ENCODE data around the gene COPE. TPM values are rescaled to one million over a fixed set of nuclear protein-coding genes. Genes with fewer than 3 reads are reported as not detected.

COPE gene
- total and polyA plus RNA-seq, 2 of the 4 experiments (the other 2 are of a cell fraction): 347 to 461 TPM

DNA sequence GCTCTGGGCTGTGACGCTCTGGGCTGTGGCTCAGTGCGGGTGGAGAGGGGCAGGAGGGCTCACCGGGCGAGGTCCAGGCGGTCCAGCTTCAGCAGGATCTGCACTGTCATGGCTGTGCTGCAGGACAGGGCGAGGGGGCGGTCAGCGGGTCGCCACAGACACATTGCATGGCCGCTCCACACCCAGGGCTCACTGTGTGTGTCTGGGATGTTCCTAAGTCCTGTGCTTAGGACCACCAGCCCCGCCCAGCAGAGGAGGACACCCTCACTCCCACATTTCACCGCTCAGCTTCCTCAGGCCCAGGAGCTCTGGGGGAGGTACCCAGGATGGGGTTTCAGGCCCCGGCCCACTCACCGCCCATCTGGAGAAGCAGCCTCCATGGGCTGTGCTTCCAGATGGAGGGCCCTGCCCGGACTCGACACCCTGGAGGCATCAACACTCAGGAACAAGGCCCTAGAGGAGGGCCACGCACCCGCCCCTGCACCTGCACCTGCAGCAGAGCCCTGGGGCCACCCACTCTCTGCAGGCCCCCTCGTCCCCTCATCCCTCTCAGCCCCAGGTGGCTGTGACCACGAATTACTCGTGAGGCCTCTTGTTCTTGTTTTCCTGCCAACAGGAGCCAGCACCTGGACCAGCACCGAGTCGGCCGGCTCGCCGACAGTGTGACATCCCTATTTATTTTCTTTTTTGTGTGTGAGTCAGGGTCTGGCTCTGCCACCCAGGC lies 13.5 kb downstream of the COPE start:
- Histone ChIP-seq H3K27ac (ENCODE audit: insufficient read depth, low read length) (no peak overlapping the region), H3K4ac (ENCODE audit: low read depth, low read length) (no peak overlapping the region), H3K79me1 (ENCODE audit: low read depth in 1 of 2, low read length in 2 of 2) (peaks cover 6 to 22% of the 10 kb centered on the region in 2 experiments), H3K9me1 (ENCODE audit: insufficient read depth, low read length) (no peaks in the 10 kb centered on the region), H3K9me3 (ENCODE audit: control insufficient read depth, insufficient read depth, low read length) (no peaks in the 10 kb centered on the region), H2BK15ac (ENCODE audit: low read depth, low read length) (no peak overlapping the region), H4K5ac (ENCODE audit: low read depth, low read length) (no peak overlapping the region), H3K56ac (ENCODE audit: extremely low read depth, insufficient read depth, low read length) (no peak overlapping the region), H3K4me2 (ENCODE audit: low read depth, low read length) (no peak overlapping the region), H3K23ac (ENCODE audit: low read depth, low read length) (no peak overlapping the region), H4K91ac (ENCODE audit: insufficient read depth, low read depth, low read length) (no peak overlapping the region), H3K27me3 (ENCODE audit: control insufficient read depth, insufficient read depth, low read length) (no peaks in the 10 kb centered on the region), H3K14ac (replicated peaks; ENCODE audit: low read depth, low read length) (no peak overlapping the region), H2BK20ac (ENCODE audit: low read depth, low read length) (no peak overlapping the region), H2AFZ (replicated peaks; ENCODE audit: low read length, poor library complexity) (no peak overlapping the region), H2AK5ac (ENCODE audit: low read depth, low read length) (no peak overlapping the region), H3K36me3 (ENCODE audit: control insufficient read depth, insufficient read depth, low read length) (peaks cover 67% of the 10 kb centered on the region), H4K8ac (ENCODE audit: low read depth in 2 of 2, low read length in 2 of 2) (no peak overlapping the region), H4K20me1 (ENCODE audit: insufficient read depth, low read length) (peaks cover 27% of the 10 kb centered on the region), H2BK120ac (ENCODE audit: low read depth, low read length) (no peak overlapping the region), H3K4me1 (ENCODE audit: control insufficient read depth, insufficient read depth, low read length) (no peaks in the 10 kb centered on the region), H3K4me3 (ENCODE audit: insufficient read depth, low read depth, low read length) (no peak overlapping the region), H2AK9ac (replicated peaks; ENCODE audit: low read depth, low read length, poor library complexity) (peak overlapping the region; percentile 50), H3K18ac (ENCODE audit: low read depth, low read length) (no peak overlapping the region), H2BK5ac (ENCODE audit: low read depth, low read length, poor library complexity, severe bottlenecking) (no peak overlapping the region), H3K9ac (ENCODE audit: low read depth, low read length) (no peak overlapping the region)
- ChIA-PET POLR2A (ENCODE audit: unreplicated experiment) (no interaction called here), CTCF (no interaction called here)
- 100% methylated on average over 3 of the region's 26 CpGs; no CpG with 5 or more reads in 1 of the 2 experiments for WGBS, 2 experiments (ENCODE audit: extremely low coverage in 2 of 2, insufficient read length in 1 of 2)
- no peak for TF ChIP-seq FOS (IDR thresholded peaks at IDR 0.05; ENCODE audit: low read depth, low read length)
- TF ChIP-seq RAD21 (IDR thresholded peaks at IDR 0.05; ENCODE audit: low read length): no peak
- TF ChIP-seq CEBPB (IDR thresholded peaks at IDR 0.05; ENCODE audit: low read depth, low read length): no peak
- TF ChIP-seq, protein P1, sequence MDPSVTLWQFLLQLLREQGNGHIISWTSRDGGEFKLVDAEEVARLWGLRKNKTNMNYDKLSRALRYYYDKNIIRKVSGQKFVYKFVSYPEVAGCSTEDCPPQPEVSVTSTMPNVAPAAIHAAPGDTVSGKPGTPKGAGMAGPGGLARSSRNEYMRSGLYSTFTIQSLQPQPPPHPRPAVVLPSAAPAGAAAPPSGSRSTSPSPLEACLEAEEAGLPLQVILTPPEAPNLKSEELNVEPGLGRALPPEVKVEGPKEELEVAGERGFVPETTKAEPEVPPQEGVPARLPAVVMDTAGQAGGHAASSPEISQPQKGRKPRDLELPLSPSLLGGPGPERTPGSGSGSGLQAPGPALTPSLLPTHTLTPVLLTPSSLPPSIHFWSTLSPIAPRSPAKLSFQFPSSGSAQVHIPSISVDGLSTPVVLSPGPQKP (IDR thresholded peaks at IDR 0.05; ENCODE audit: borderline replicate concordance, low read depth, low read length): no peak
- TF ChIP-seq NFE2L2 (IDR thresholded peaks at IDR 0.05; ENCODE audit: low read depth, low read length): no peak
- no peak for TF ChIP-seq POLR2A (IDR thresholded peaks at IDR 0.05; ENCODE audit: low read depth, low read length)
- in situ Hi-C loops (cut with MboI; ENCODE audit: low sequenced_read_pairs): no loop called here
- intact Hi-C loops (cut with micrococcal nuclease): no loop called here
- ATAC-seq (ENCODE audit: low read depth) (no peak), DNase-seq (no peak)
- dilution Hi-C loops (cut with HindIII; ENCODE audit: low sequenced_read_pairs, unreplicated experiment): no loop called here
- no TSS peak for BruUV-seq (replicated peaks)
